ENCODE results near the gene GDF9. TPM values are rescaled to one million over a fixed set of nuclear protein-coding genes. Genes with fewer than 3 reads are reported as not detected.

Gene GDF9
- total RNA-seq, 1 experiment from 2014 or later = 0.54 TPM

DNA sequence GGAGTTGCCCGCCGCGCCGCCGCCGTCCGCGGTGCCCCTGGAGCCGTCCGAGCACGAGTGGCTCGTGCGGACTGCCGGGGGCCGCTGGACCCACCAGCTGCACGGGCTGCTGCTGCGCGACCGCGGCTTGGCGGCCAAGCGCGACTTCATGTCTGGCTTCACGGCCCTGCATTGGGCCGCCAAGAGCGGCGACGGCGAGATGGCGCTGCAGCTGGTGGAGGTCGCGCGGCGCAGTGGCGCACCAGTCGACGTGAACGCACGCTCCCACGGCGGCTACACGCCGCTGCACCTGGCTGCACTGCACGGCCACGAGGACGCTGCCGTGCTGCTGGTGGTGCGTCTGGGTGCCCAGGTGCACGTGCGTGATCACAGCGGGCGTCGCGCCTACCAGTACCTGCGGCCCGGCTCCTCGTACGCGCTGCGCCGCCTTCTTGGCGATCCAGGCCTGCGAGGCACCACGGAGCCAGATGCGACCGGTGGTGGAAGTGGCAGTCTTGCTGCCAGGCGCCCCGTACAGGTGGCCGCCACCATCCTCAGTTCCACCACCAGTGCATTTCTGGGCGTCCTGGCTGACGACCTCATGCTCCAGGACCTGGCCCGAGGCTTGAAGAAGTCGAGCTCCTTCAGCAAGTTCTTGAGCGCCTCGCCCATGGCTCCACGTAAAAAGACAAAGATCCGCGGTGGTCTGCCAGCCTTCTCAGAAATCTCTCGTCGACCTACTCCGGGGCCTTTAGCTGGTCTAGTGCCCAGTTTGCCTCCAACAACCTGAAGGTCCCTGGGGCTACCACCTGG lies 51.6 kb downstream of the GDF9 start:
- intact Hi-C loops (cut with micrococcal nuclease; ENCODE audit: unreplicated experiment) (loop anchor here (10.0 kb wide), 2 partner anchors 60 to 290 kb away; no protein-coding TSS in a partner anchor), in situ Hi-C loops (cut with HindIII; ENCODE audit: low pct_unique_long_range_greater_than_20kb, low sequenced_read_pairs) (no loop called here)
- ATAC-seq (no peak), DNase-seq (ENCODE audit: low read depth, low spot score) (no peak)
- H3K4me3 ChIP-seq (ENCODE audit: low read depth in 2 of 2, low read length in 2 of 2) = no peak overlapping the region
- H3K4me1 ChIP-seq (ENCODE audit: control insufficient read depth, insufficient read depth, low read length) = peaks cover 4% of the 10 kb centered on the region; the same call in 1 of the 2 replicates
- CTCF ChIA-PET = no interaction called here
- BruUV-seq (replicated peaks) = no TSS peak
- TF ChIP-seq POLR2AphosphoS5 (IDR thresholded peaks at IDR 0.05; ENCODE audit: low read depth, low read length) = no peak
- no peaks in the 10 kb centered on the region for H3K36me3 ChIP-seq (ENCODE audit: control insufficient read depth, insufficient read depth, low read length)
- no peaks in the 10 kb centered on the region for H3K9me3 ChIP-seq (ENCODE audit: control insufficient read depth, insufficient read depth, low read depth, low read length)
- H3K27ac ChIP-seq (ENCODE audit: low read length) = no peak overlapping the region
- peaks cover 10% of the 10 kb centered on the region for H3K27me3 ChIP-seq (ENCODE audit: control insufficient read depth, insufficient read depth, low read length)
- POLR2A ChIA-PET = no interaction called here

DNA sequence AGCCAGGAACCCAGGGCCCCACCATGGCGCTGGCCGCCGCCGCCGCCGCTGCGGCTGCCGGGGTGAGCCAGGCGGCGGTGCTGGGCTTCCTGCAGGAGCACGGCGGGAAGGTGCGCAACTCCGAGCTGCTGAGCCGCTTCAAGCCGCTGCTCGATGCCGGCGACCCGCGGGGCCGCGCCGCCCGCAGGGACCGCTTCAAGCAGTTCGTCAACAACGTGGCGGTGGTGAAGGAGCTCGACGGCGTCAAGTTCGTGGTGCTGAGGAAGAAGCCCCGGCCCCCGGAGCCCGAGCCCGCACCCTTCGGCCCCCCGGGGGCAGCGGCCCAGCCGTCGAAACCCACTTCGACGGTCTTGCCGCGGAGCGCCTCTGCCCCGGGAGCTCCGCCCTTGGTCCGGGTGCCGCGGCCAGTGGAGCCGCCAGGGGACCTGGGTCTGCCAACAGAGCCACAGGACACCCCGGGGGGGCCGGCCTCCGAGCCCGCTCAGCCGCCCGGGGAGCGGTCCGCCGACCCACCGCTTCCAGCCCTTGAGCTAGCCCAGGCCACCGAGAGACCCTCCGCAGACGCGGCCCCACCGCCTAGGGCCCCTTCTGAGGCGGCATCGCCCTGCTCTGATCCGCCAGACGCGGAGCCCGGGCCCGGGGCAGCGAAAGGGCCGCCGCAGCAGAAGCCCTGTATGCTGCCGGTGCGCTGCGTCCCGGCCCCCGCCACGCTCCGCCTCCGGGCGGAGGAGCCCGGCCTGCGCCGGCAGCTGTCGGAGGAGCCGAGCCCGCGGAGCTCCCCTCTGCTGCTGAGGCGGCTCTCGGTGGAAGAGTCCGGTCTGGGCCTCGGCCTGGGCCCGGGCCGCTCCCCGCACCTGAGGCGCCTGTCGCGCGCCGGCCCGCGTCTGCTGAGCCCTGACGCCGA lies 52.4 kb downstream of the GDF9 start:
- no TSS peak for BruUV-seq (replicated peaks)
- peak; percentile 79 for ATAC-seq

More for the DNA sequence above, 52.4 kb downstream of the GDF9 start:
- Histone ChIP-seq H3K4me3 (ENCODE audit: low read depth in 2 of 2, low read length in 2 of 2) (peak overlapping the region in 1 of 2 experiments; percentile 39; a peak in 2 of 4 replicates), H3K9me3 (ENCODE audit: control insufficient read depth, insufficient read depth, low read depth, low read length) (no peaks in the 10 kb centered on the region), H3K27me3 (ENCODE audit: control insufficient read depth, insufficient read depth, low read length) (peaks cover 10% of the 10 kb centered on the region), H3K27ac (ENCODE audit: low read length) (no peak overlapping the region), H3K36me3 (ENCODE audit: control insufficient read depth, insufficient read depth, low read length) (no peaks in the 10 kb centered on the region), H3K4me1 (ENCODE audit: control insufficient read depth, insufficient read depth, low read length) (peaks cover 4% of the 10 kb centered on the region; the same call in 1 of the 2 replicates)
- ChIA-PET POLR2A (no interaction called here), CTCF (interaction anchor here (0.6 kb wide), 1 partner anchor 15 kb away, joined by 9 read pairs; no protein-coding TSS in a partner anchor)
- intact Hi-C loops (cut with micrococcal nuclease; ENCODE audit: unreplicated experiment) = loop anchor here (10.0 kb wide), 2 partner anchors 59 to 289 kb away; no protein-coding TSS in a partner anchor
- TF ChIP-seq POLR2AphosphoS5 (IDR thresholded peaks at IDR 0.05; ENCODE audit: low read depth, low read length) (no peak), TCF7L2 (IDR thresholded peaks at IDR 0.05; ENCODE audit: low read depth, low read length) (no peak), SIN3A (IDR thresholded peaks at IDR 0.05; ENCODE audit: borderline replicate concordance, insufficient read depth, low read depth, low read length) (no peak)
- TF ChIP-seq, protein P1, sequence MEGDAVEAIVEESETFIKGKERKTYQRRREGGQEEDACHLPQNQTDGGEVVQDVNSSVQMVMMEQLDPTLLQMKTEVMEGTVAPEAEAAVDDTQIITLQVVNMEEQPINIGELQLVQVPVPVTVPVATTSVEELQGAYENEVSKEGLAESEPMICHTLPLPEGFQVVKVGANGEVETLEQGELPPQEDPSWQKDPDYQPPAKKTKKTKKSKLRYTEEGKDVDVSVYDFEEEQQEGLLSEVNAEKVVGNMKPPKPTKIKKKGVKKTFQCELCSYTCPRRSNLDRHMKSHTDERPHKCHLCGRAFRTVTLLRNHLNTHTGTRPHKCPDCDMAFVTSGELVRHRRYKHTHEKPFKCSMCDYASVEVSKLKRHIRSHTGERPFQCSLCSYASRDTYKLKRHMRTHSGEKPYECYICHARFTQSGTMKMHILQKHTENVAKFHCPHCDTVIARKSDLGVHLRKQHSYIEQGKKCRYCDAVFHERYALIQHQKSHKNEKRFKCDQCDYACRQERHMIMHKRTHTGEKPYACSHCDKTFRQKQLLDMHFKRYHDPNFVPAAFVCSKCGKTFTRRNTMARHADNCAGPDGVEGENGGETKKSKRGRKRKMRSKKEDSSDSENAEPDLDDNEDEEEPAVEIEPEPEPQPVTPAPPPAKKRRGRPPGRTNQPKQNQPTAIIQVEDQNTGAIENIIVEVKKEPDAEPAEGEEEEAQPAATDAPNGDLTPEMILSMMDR (IDR thresholded peaks at IDR 0.05) = no peak
- TF ChIP-seq, protein P2, sequence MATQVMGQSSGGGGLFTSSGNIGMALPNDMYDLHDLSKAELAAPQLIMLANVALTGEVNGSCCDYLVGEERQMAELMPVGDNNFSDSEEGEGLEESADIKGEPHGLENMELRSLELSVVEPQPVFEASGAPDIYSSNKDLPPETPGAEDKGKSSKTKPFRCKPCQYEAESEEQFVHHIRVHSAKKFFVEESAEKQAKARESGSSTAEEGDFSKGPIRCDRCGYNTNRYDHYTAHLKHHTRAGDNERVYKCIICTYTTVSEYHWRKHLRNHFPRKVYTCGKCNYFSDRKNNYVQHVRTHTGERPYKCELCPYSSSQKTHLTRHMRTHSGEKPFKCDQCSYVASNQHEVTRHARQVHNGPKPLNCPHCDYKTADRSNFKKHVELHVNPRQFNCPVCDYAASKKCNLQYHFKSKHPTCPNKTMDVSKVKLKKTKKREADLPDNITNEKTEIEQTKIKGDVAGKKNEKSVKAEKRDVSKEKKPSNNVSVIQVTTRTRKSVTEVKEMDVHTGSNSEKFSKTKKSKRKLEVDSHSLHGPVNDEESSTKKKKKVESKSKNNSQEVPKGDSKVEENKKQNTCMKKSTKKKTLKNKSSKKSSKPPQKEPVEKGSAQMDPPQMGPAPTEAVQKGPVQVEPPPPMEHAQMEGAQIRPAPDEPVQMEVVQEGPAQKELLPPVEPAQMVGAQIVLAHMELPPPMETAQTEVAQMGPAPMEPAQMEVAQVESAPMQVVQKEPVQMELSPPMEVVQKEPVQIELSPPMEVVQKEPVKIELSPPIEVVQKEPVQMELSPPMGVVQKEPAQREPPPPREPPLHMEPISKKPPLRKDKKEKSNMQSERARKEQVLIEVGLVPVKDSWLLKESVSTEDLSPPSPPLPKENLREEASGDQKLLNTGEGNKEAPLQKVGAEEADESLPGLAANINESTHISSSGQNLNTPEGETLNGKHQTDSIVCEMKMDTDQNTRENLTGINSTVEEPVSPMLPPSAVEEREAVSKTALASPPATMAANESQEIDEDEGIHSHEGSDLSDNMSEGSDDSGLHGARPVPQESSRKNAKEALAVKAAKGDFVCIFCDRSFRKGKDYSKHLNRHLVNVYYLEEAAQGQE (IDR thresholded peaks at IDR 0.05; ENCODE audit: insufficient read depth in 1 of 2, low read depth in 2 of 2, low read length in 1 of 2) = no peak
- in situ Hi-C loops (cut with HindIII; ENCODE audit: low pct_unique_long_range_greater_than_20kb, low sequenced_read_pairs) = no loop called here
- no peak for DNase-seq (ENCODE audit: low read depth, low spot score)
